Neural crest cell (in vitro differentiated cells): Measurements from ENCODE around the gene RPTOR. TPM values are rescaled to one million over a fixed set of nuclear protein-coding genes. Genes with fewer than 3 reads are reported as not detected.

ENCODE experiments used
- DNase-seq: peaks from one replicate; pipeline ENCODE4 v3.0.0; 2021; ENCODE audit warnings: low read depth, mixed read lengths, low spot score
- H3K27ac Mint-ChIP-seq: one replicate; pipeline ENCODE4 v1.8.0; 2021; ENCODE audit warnings: mild to moderate bottlenecking, mixed read lengths; ENCODE audit not compliant: unreplicated experiment
- H3K27me3 Mint-ChIP-seq: 2 replicates; pipeline ENCODE4 v1.8.0; 2021; ENCODE audit warnings: low read depth, mild to moderate bottlenecking, mixed read lengths
- H3K36me3 Mint-ChIP-seq: 2 replicates; pipeline ENCODE4 v1.8.0; 2021; ENCODE audit warnings: low read depth, mild to moderate bottlenecking, mixed read lengths
- H3K4me1 Mint-ChIP-seq: 2 replicates; pipeline ENCODE4 v1.8.0; 2021; ENCODE audit warnings: mixed read lengths
- H3K4me3 Mint-ChIP-seq: one replicate; pipeline ENCODE4 v1.8.0; 2021; ENCODE audit warnings: mild to moderate bottlenecking, mixed read lengths
- H3K9me3 Mint-ChIP-seq: 2 replicates; pipeline ENCODE4 v1.8.0; 2021; ENCODE audit warnings: mixed read lengths
- CTCF ChIP-seq: fragments of 200-600 bp; sonication (generic); conservative IDR thresholded peaks from 2 replicates; pipeline ENCODE4 v1.5.0; 2021; ENCODE audit warnings: antibody characterized with exemption, mild to moderate bottlenecking
- total RNA-seq: library from RNA; stranded (reverse); gene quantifications from 2 replicates; pipeline ENCODE4 v1.2.1, GENCODE V29; 2021

The RPTOR gene
- total RNA-seq, 1 donor from 2014 or later, result 41.1 TPM

GRCh38 chr17:80774643-80775281 is 230.1 kb downstream of the RPTOR start:
- Mint-ChIP-seq H3K36me3 (peaks cover 3% of the 10 kb centered on the region), H3K4me1 (peaks cover 16% of the 10 kb centered on the region), H3K4me3 (no peak overlapping the region), H3K9me3 (no peaks in the 10 kb centered on the region), H3K27me3 (no peaks in the 10 kb centered on the region), H3K27ac (peak overlapping the region; percentile 4)
- no peak for DNase-seq
- TF ChIP-seq CTCF, result no peak

- no peaks in the 10 kb centered on the region for H3K27me3 Mint-ChIP-seq
- no peak overlapping the region for H3K4me3 Mint-ChIP-seq
- no peak overlapping the region for H3K27ac Mint-ChIP-seq
- peaks cover 26% of the 10 kb centered on the region for H3K4me1 Mint-ChIP-seq
- TF ChIP-seq CTCF, result no peak
- H3K36me3 Mint-ChIP-seq, result peaks cover 3% of the 10 kb centered on the region
- DNase-seq, result no peak
- H3K9me3 Mint-ChIP-seq, result no peaks in the 10 kb centered on the region
Observed at GRCh38 chr17:80775863-80776262, 231.2 kb downstream of the RPTOR start.

- no peak for TF ChIP-seq CTCF
- H3K27me3 Mint-ChIP-seq, result no peaks in the 10 kb centered on the region
- H3K36me3 Mint-ChIP-seq, result peaks cover 3% of the 10 kb centered on the region
- no peak for DNase-seq
- peaks cover 37% of the 10 kb centered on the region for H3K4me1 Mint-ChIP-seq
- no peaks in the 10 kb centered on the region for H3K9me3 Mint-ChIP-seq
- no peak overlapping the region for H3K4me3 Mint-ChIP-seq
- no peak overlapping the region for H3K27ac Mint-ChIP-seq
Observed at GRCh38 chr17:80777274-80777673, 232.6 kb downstream of the RPTOR start.

GRCh38 chr17:80778716-80779115 is 234.1 kb downstream of the RPTOR start:
- TF ChIP-seq CTCF, result no peak
- H3K27ac Mint-ChIP-seq, result no peak overlapping the region
- H3K4me1 Mint-ChIP-seq, result peaks cover 38% of the 10 kb centered on the region
- H3K9me3 Mint-ChIP-seq, result no peaks in the 10 kb centered on the region
- H3K36me3 Mint-ChIP-seq, result peaks cover 3% of the 10 kb centered on the region
- H3K27me3 Mint-ChIP-seq, result no peaks in the 10 kb centered on the region
- no peak for DNase-seq
- no peak overlapping the region for H3K4me3 Mint-ChIP-seq

GRCh38 chr17:80779336-80779735 is 234.7 kb downstream of the RPTOR start:
- Mint-ChIP-seq H3K4me3 (no peak overlapping the region), H3K4me1 (peaks cover 32% of the 10 kb centered on the region), H3K27ac (peak overlapping the region; percentile 45), H3K36me3 (peaks cover 3% of the 10 kb centered on the region), H3K27me3 (no peaks in the 10 kb centered on the region), H3K9me3 (no peaks in the 10 kb centered on the region)
- no peak for TF ChIP-seq CTCF
- no peak for DNase-seq
